ENCODE measurements around the gene MIPOL1.
"Not testable (repeated sequence)": the region's sequence is repeated elsewhere in the genome, so short reads cannot be mapped to it uniquely, and the experiment has no call there.

The MIPOL1 gene

GRCh38 chr14:37406095-37406494, 208.4 kb downstream of the MIPOL1 start:
- DNase-seq, result peak; percentile 46

DNA sequence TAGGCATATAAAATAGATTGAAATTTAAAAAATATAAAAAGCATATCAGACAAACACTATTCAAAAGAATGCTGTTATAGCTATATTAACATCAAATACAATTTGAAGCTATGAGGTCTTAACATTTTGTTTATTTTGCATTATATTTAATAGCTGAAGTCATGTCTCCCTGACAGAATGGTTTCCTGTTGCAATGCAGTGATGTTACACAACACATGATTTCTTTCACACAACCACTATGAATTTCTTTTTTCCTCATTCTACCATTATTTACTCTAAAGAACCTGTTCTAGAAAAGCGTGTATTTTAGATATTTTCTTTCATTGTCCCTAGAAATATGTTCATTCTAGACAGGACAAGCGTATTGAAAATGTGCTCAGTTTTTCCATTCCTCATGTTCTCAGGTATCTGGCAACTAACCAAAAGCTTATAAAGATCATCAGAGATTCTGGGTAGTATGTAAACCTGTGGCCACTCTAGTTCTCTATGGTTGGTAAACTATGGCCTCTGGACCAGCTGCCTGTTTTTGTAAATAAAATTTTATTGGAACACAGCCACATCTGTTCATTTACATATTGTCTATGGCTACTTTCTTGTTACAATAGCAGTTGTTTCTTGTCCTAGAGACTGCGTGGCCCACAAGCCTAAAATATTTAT, 213.5 kb downstream of the MIPOL1 start:
- peak; percentile 57 for DNase-seq

DNA sequence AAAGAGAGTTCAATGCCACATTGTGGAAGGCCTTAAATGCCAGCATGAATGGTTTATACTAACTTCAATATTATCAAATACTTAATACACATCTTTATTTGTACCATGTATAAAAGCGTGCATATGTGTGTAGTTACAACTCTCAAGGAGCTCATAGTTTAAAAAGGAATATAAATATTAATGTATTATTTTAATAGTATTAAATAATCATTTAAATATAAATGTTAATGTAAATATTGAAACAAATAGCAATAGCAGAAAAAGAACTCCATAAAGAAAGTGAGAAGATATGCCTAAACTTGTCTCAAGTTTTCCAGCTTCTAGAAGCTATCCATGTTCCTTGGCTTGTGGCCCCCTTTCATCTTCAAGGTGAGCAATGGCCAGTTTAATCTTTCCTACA, 215.3 kb downstream of the MIPOL1 start:
- no peak for DNase-seq

DNA sequence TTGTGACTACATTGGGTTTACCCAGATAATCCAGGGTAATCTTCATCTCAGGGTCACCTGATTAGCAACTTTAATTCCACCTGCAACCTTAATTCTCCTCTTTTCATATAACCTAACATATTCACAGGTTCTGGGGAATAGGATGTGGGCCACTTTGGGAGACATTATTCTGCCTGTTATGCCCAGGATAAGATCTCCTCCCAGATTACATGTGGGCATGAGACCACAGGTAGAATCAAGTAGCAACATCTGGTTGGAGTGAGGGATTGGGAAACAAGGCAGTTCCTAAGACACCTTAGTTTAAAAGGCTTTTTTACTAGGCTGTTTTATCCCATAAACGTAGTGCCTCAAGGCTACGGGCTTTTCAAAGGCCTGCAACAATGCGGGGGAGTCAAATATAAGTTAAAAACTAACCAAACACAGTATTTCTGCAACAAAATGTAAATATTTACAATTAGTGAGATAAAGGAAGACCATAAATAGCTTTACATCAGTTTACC, 215.8 kb downstream of the MIPOL1 start:
- no peak for DNase-seq

- DNase-seq, result no peak
These were observed 218.5 kb downstream of the MIPOL1 start for GRCh38 chr14:37416264-37416663.

GRCh38 chr14:37417151-37417550, 219.4 kb downstream of the MIPOL1 start:
- no peak for DNase-seq

DNA sequence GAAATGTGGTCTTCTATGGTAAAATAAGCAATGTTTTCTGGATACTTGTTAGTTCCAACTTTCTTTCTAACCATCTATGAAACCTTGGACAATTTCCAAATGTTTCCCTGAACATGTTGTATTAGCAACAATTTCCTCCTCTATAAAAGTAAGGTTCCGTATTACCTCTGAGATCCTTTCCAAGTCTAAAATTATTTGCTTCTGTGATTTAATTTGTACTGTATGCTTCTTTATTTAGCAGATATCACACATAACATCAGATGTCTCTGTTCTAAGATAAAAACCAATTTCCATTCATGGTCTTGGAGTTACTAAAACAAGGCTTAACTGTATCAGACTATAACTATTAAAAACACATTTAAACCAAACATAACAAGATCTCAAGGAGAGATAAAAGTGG, 220.1 kb downstream of the MIPOL1 start:
- no peak for DNase-seq

GRCh38 chr14:37420622-37421021, 222.9 kb downstream of the MIPOL1 start:
- DNase-seq, result no peak

- DNase-seq, result no peak
These were observed 224.6 kb downstream of the MIPOL1 start for GRCh38 chr14:37422319-37422718.

DNA sequence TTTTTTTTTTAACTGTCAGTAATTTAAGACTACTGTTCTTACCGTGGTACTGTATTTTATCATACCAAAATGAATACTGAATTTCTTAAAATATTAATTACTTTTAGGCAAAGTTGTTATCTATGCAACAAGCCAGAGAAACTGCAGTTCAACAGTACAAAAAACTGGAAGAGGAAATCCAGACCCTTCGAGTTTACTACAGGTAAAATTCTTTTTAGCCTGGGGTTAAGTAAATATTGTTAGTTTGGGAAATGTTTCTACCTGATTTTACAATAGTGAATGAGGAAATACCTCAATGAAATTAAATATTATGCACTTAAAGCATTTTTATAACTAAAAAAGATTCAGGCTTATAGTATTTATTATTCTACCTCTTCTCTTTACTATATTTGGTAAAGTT, 225.0 kb downstream of the MIPOL1 start:
- DNase-seq, result peak; percentile 26

DNA sequence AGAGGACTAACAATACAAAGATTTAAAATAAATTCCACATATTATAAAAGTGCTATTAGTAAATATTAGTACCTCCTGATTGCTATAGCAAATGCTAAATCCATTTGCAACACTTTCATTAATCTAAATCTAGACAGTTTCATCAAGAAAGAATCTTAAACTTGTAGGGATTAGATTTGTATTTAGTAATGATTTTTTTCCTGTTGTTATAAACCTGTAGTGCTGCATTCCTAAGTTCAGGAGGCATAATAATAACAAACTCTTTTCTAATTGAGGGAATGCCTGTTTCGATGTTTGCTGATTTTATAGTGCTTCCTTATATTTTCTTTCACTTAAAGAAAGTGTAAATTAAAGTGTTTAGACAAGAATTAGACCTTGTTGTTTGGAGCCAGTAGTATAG, 231.2 kb downstream of the MIPOL1 start:
- DNase-seq, result no peak

DNA sequence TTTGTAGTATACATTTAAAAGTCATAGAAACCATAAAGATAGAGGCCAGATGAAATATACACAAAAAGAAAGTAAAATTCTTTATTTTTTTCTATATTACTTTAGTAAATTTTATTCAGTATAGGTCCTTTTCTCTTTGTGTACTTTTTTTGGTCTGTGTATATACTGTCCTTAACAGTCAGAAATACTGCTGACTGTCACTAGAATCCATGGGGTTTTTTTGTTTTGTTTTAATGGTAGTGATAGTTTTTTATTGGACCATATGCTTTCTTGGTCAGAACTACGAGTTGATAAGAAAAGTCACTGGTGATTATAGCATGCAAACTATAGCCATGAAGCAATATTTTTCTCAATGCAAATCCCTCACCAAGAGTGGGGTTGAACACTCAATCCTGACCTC, 231.9 kb downstream of the MIPOL1 start:
- DNase-seq, result peak; percentile 23

GRCh38 chr14:37434867-37435266, 237.1 kb downstream of the MIPOL1 start:
- peak; percentile 29 for DNase-seq

DNA sequence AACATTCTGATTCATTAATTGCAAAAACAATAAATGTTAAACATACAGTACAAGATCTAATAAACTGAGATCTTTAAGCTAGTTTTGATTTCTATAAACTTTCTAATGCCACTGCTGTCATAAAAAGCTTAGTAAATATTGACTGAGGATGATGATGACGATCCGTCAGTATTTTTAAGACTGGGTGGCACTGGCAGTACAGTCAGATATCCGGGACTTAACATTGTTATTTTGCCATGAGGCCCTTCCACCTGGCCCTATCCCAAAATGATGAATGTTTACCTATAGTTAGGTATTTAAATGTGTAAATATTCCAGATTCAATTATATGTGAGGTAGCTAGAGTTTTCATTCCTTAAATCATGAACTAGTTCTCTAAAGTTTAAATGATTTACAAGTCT, 238.8 kb downstream of the MIPOL1 start:
- peak; percentile 95 for DNase-seq

- DNase-seq, result peak; percentile 98
These were observed 239.8 kb downstream of the MIPOL1 start for GRCh38 chr14:37437490-37437889.

DNA sequence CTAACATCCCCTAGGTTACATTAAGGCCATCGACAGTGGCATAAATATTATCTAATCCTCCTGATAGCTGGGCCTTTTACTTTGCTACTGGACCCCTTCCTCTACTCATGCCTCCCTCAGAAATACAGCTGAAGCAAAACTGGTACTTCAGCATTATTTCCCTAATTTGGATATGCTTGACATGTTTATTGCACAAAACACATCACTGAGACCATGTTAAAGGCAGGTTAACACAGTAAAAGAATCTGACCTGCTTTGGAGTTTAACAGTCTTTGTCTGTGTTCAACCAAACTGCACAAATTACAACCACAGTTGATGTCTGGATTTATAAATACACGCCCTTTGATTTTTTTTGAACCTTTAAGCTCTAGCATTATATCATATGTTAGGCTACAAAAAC, 240.7 kb downstream of the MIPOL1 start:
- DNase-seq, result peak; percentile 41

GRCh38 chr14:37443461-37443860, 245.7 kb downstream of the MIPOL1 start:
- DNase-seq, result no peak

GRCh38 chr14:37447883-37448391, 250.2 kb downstream of the MIPOL1 start:
- no peak for DNase-seq

- no peak for DNase-seq
These were observed 254.6 kb downstream of the MIPOL1 start for GRCh38 chr14:37452323-37452722.

- no peak for DNase-seq
These were observed 256.2 kb downstream of the MIPOL1 start for GRCh38 chr14:37453985-37454384.

- DNase-seq, result no peak
These were observed 259.6 kb downstream of the MIPOL1 start for GRCh38 chr14:37457334-37457733.

DNA sequence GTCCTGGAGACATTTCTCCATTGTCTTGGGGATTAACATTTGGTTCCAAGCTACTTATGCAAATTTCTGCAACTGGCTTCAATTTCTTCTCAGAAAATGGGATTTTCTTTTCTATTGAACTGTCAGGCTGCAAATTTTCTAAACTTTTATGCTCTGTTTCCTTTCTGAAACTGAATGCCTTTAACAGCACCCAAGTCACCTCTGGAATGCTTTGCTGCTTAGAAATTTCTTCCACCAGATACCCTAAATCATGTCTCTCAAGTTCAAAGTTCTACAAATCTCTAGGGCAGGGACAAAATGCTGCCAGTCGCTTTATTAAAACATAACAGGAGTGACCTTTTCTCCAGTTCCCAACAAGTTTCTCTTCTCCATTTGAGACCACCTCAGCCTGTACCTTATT, 264.7 kb downstream of the MIPOL1 start:
- DNase-seq, result not testable (repeated sequence)

- DNase-seq, result no peak
These were observed 266.6 kb downstream of the MIPOL1 start for GRCh38 chr14:37464192-37464858.

GRCh38 chr14:37466003-37466622, 268.4 kb downstream of the MIPOL1 start:
- DNase-seq, result no peak
